Ascending aorta (tissue), 2 donors: ENCODE data around the gene DHRS4L2. TPM values are rescaled to one million over a fixed set of nuclear protein-coding genes. Genes with fewer than 3 reads are reported as not detected.

ENCODE experiments used
- DNase-seq, 2 donors: peaks; one replicate each; pipeline ENCODE4 v3.0.0-alpha.2; 2019; ENCODE audit warnings: low spot score in 2 of 2
- H3K27ac ChIP-seq, 2 donors: fragments of 200-600 bp; sonication (generic); one replicate each; pipeline ENCODE4 v1.5.1; 2016 to 2017; ENCODE audit warnings: mild to moderate bottlenecking in 1 of 2
- H3K27me3 ChIP-seq: fragments of 200-600 bp; sonication (generic); one replicate; pipeline ENCODE4 v1.5.1; 2017
- H3K36me3 ChIP-seq, 2 donors: fragments of 200-600 bp; sonication (generic); one replicate each; pipeline ENCODE4 v1.5.1; 2016
- H3K4me1 ChIP-seq, 2 donors: fragments of 200-600 bp; sonication (generic); one replicate each; pipeline ENCODE4 v1.5.1; 2016 to 2017; ENCODE audit warnings: mild to moderate bottlenecking in 1 of 2
- H3K4me3 ChIP-seq, 2 donors: fragments of 200-600 bp; sonication (generic); one replicate each; pipeline ENCODE4 v1.5.1; 2016 to 2017; ENCODE audit warnings: mild to moderate bottlenecking in 1 of 2
- H3K9me3 ChIP-seq, 2 donors: fragments of 200-600 bp; sonication (generic); one replicate each; pipeline ENCODE4 v1.5.1; 2016
- intact Hi-C: fragments of 100-400 bp; cut with DNase I; formaldehyde crosslinking; loops from one replicate; pipeline ENCODE4 v1.15.1; 2023
- total RNA-seq: library from RNA; depleted of rRNA; stranded (reverse); fragments of >200 nt; gene quantifications from one replicate; pipeline ENCODE4 v1.1.0, GENCODE V29; 2016
- TF ChIP-seq, protein P1 (sequence below), 3 experiments: fragments of 200-600 bp in 2 of 3; fragments of 450-650 bp in 1 of 3; sonication (generic) in 2 of 3; IDR thresholded peaks; one replicate each; pipeline ENCODE4 v1.5.1; 2016 to 2019; ENCODE audit warnings: antibody characterized with exemption in 3 of 3, mild to moderate bottlenecking in 1 of 3, moderate library complexity in 1 of 3

The DHRS4L2 gene
- total RNA-seq, 1 donor from 2014 or later = 31.5 TPM

DNA sequence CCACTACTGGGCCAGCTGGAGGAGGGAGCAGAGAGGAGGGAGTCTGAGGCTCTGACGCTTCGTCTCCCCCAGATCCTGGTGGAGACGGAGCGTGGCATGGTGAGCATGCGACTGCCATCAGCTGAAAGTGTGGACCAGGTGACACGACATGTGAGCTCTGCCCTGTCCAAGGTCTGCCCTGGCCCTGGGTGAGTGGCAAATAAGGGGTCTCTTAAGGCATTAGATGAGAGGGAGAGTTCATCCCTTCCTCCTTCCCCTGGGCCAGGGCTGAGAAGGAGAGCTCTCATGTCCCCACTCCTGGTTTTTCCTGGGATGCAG is 65.6 kb downstream of the DHRS4L2 start:
- Histone ChIP-seq H3K4me1 (peaks cover 9 to 12% of the 10 kb centered on the region in 2 donors), H3K36me3 (no peaks in the 10 kb centered on the region), H3K27ac (no peak overlapping the region), H3K9me3 (no peaks in the 10 kb centered on the region), H3K27me3 (no peaks in the 10 kb centered on the region), H3K4me3 (no peak overlapping the region)
- DNase-seq = peak in 1 of 2 donors; percentile 49
- intact Hi-C loops = no loop called here
- TF ChIP-seq, protein P1, sequence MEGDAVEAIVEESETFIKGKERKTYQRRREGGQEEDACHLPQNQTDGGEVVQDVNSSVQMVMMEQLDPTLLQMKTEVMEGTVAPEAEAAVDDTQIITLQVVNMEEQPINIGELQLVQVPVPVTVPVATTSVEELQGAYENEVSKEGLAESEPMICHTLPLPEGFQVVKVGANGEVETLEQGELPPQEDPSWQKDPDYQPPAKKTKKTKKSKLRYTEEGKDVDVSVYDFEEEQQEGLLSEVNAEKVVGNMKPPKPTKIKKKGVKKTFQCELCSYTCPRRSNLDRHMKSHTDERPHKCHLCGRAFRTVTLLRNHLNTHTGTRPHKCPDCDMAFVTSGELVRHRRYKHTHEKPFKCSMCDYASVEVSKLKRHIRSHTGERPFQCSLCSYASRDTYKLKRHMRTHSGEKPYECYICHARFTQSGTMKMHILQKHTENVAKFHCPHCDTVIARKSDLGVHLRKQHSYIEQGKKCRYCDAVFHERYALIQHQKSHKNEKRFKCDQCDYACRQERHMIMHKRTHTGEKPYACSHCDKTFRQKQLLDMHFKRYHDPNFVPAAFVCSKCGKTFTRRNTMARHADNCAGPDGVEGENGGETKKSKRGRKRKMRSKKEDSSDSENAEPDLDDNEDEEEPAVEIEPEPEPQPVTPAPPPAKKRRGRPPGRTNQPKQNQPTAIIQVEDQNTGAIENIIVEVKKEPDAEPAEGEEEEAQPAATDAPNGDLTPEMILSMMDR (IDR thresholded peaks at IDR 0.05) = no peak

DNA sequence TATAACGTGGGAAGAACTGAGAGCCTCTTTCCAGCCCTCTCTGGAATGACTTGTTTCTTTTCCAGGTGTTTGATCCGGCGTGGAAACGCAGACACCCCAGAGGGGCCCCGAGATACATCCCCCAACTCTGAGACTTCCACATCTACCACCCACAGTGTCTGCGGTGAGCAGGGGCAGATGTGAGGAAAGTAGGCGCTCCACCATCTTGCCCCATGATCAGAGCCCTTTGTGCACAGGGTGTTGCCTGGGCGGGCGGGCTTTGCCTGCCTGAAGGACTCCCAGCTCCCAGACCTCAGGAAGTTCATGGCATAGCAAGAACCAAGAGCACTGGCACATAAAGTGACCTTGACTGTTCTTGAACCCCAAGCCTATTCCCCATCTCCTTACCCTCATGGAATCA is 65.9 kb downstream of the DHRS4L2 start:
- Histone ChIP-seq H3K4me3 (no peak overlapping the region), H3K27ac (no peak overlapping the region), H3K36me3 (no peaks in the 10 kb centered on the region), H3K4me1 (peaks cover 9 to 12% of the 10 kb centered on the region in 2 donors), H3K9me3 (no peaks in the 10 kb centered on the region), H3K27me3 (no peaks in the 10 kb centered on the region)
- DNase-seq = peak in 1 of 2 donors; percentile 33
- TF ChIP-seq, protein P1 (IDR thresholded peaks at IDR 0.05) = no peak
- intact Hi-C loops = no loop called here

Other genes with a start within 250 kb of the DHRS4L2 start
- gene DHRS4, start 35.2 kb upstream of the DHRS4L2 start, total RNA-seq = 9.8 TPM
- not detected for gene CARMIL3, start 63.1 kb downstream of the DHRS4L2 start, total RNA-seq
- gene CPNE6, start 82.6 kb downstream of the DHRS4L2 start, total RNA-seq = not detected
- 26.1 TPM for gene PCK2, start 105.4 kb downstream of the DHRS4L2 start, total RNA-seq
- gene DCAF11, start 125.8 kb downstream of the DHRS4L2 start, total RNA-seq = 52.3 TPM
- gene NRL, start 126.0 kb downstream of the DHRS4L2 start, total RNA-seq = not detected
- gene FITM1, start 141.7 kb downstream of the DHRS4L2 start, total RNA-seq = not detected
- 55.5 TPM for gene PSME1, start 147.3 kb downstream of the DHRS4L2 start, total RNA-seq
- 3.4 TPM for gene EMC9, start 152.7 kb downstream of the DHRS4L2 start, total RNA-seq
- 100 TPM for gene PSME2, start 157.7 kb downstream of the DHRS4L2 start, total RNA-seq
- gene RNF31, start 158.6 kb downstream of the DHRS4L2 start, total RNA-seq = 182 TPM
- gene IRF9, start 172.3 kb downstream of the DHRS4L2 start, total RNA-seq = 24.7 TPM
- 9.6 TPM for gene REC8, start 183.2 kb downstream of the DHRS4L2 start, total RNA-seq
- gene IPO4, start 199.9 kb downstream of the DHRS4L2 start, total RNA-seq = 140 TPM
- 86.5 TPM for gene TM9SF1, start 206.5 kb downstream of the DHRS4L2 start, total RNA-seq
- gene TSSK4, start 216.8 kb downstream of the DHRS4L2 start, total RNA-seq = not detected
- 27.0 TPM for gene CHMP4A, start 224.6 kb downstream of the DHRS4L2 start, total RNA-seq
- 58.8 TPM for gene MDP1, start 227.1 kb downstream of the DHRS4L2 start, total RNA-seq
- gene NEDD8, start 243.4 kb downstream of the DHRS4L2 start, total RNA-seq = 72.8 TPM
- gene GMPR2, start 244.0 kb downstream of the DHRS4L2 start, total RNA-seq = 37.5 TPM